GM21529 (cell line): Measurements from ENCODE around the gene AMPH.
"Not testable (repeated sequence)": the region's sequence is repeated elsewhere in the genome, so short reads cannot be mapped to it uniquely, and the experiment has no call there.

Source experiments
- ATAC-seq: cut with Tn5 transposase; IDR thresholded peaks from one replicate; pipeline ENCODE4 v1.9.1; 2021; ENCODE audit not compliant: unreplicated experiment

The AMPH gene

GRCh38 chr7:38398725-38399321 is 232.3 kb downstream of the AMPH start:
- ATAC-seq, result peak; percentile 53

DNA sequence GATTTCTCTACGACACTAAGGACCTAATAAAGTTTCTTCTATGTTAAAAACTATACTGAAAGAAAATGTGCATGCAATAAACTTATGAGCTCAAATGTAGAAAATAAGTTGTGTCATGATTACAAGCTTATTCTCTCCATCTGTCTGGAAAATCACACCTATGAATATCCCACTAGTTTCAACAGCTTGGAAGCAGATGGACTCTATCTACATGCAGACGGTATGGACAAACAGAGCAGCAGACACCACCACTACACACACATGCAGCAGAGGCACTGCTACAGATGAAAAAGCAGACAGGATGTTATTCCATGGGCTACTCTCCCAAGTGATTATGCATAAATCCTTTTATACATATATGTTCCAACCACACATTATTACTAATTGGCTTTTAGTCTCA is 234.3 kb downstream of the AMPH start:
- ATAC-seq, result no peak

- ATAC-seq, result not testable (repeated sequence)
Observed at GRCh38 chr7:38395921-38396552, 235.1 kb downstream of the AMPH start.

GRCh38 chr7:38394660-38395059 is 236.5 kb downstream of the AMPH start:
- no peak for ATAC-seq

- ATAC-seq, result peak; percentile 87
Observed at GRCh38 chr7:38393874-38394273, 237.3 kb downstream of the AMPH start.

DNA sequence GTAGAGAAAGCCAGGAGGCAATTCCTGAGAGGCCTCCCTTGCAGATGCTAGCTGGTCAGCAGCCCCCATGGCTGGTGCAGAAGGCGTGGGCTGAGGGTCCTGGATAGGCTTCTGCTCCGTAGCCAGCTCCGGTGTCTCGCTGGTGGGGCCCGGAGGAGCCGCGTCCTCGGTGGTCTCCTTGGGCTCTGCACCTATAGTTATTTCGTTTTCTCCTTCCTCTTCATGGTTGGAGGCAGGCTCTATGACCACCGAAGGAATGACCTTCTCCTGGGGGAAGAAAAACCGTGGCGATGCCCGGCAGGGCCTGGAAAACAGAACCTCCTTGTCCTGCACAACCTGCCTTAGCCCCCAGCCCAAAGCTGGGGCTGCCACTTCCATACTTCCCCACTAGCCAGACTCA is 239.4 kb downstream of the AMPH start:
- no peak for ATAC-seq

DNA sequence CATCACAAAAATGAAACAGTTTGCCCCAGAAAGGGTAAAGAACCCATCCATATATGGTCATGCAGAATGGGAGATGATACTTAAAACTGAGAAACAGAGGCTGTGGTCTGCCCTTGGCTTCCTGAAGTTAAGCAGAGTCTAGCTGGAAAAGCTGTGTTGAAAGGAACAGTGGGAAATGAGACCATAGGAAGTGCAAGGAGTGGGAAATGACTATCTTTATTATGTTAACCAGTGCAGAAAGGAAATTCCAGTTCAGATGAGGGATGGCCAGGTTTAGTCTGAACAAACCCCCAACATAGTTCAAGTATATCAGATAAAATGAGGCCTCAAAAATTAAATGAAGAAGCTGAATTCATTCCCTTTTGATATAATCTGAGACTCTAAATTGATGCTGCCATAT is 245.5 kb downstream of the AMPH start:
- ATAC-seq, result no peak

GRCh38 chr7:38383281-38383680 is 247.9 kb downstream of the AMPH start:
- no peak for ATAC-seq

DNA sequence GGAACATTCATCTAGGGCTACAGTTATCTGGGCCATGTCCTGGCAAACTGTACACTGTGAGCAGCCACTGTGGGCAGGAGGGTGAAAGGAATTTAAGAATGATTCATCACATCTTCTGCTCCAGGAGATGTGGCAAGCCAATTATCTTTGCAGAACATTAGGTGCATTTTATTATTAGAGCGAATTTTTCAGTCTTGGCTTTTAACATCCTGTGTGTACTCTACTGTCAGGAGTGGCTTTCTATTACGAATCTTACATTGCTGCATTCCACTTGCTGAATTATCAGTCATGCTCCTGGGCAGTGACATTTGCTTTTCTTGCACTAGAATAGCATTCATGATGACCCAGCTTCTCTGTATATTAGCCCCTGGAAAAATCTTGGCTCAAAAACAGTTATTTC is 248.5 kb downstream of the AMPH start:
- ATAC-seq, result no peak

- no peak for ATAC-seq
Observed at GRCh38 chr7:38375453-38375852, 255.7 kb downstream of the AMPH start.

DNA sequence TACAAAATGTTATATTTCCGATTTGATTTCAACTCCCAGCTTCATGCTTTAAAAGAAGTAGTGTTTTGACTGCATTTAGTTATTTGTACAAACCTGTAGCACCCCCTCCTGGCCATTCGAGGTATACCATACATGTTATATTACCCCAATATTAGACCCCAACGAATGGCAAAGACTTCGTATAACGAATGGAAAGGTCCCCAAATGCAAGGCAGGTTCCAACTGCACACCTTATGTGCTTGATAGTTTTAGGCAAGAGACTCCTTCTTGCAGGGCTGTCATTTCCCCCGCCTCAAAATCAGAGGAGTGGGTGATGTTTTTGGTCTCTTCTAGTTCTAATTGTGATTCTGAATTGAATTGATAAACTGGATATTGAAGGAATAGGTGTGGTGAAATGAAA is 256.7 kb downstream of the AMPH start:
- ATAC-seq, result peak; percentile 48

DNA sequence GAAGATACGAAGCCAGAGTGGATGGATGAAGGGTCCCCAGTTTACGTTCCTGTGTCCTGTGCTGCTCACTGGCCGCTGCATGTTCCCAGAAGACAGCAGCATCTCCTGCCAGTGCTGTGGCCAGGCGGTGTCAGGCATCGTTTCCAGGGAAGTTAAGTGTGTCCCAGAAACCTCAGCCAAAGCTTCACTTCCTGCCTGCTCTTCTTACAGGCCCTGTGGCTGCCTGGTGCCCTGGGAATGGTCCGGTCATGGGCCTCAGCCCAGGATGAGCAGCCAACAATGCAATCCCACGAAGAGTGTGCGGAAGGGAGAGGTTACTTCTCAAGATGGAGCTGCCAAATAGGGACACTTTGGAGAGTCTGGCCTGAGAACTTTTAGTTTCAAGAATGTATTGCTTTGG is 258.0 kb downstream of the AMPH start:
- ATAC-seq, result no peak

DNA sequence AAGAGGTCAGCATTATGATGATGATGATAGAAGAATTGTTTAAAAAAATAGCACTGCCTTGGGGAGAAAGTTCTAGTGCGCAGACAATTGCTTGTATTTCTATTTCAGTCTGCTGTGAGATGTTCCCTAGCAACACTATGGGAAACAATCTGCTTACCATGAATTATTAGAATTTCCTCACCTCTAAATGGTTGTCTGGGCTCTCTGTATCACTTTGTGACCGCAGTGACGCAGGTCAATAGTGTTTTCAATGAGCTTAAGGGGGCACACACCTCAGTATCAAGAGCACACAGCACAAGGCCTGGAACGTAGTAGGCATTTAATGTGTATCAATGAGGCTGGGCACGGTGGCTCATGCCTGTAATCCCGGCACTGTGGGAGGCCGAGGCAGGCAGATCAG is 258.9 kb downstream of the AMPH start:
- no peak for ATAC-seq

- ATAC-seq, result peak; percentile 75
Observed at GRCh38 chr7:38369816-38370493, 261.2 kb downstream of the AMPH start.

GRCh38 chr7:38368191-38368605 is 263.0 kb downstream of the AMPH start:
- peak; percentile 55 for ATAC-seq

- ATAC-seq, result peak; percentile 56
Observed at GRCh38 chr7:38367301-38367890, 263.8 kb downstream of the AMPH start.

GRCh38 chr7:38363379-38363778 is 267.8 kb downstream of the AMPH start:
- not testable (repeated sequence) for ATAC-seq

GRCh38 chr7:38362611-38363237 is 268.4 kb downstream of the AMPH start:
- peak; percentile 50 for ATAC-seq

DNA sequence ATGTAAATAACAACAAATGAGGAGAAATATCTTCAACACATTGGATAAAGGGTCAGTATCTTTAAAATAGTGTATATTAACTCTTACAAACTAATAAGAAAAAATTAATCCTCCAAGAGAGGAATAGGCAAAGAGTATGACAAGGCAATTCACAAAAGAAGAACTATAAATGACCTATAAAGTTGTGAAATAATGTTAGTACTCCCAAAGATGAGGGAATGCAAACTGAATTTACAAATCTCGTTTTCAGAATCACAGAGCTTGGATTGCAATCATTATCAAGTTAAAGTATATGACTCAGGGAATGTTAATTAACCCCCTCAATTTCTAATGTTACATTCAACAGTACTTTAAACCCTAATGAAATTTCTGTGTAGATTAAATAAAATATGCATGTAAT is 270.4 kb downstream of the AMPH start:
- no peak for ATAC-seq

DNA sequence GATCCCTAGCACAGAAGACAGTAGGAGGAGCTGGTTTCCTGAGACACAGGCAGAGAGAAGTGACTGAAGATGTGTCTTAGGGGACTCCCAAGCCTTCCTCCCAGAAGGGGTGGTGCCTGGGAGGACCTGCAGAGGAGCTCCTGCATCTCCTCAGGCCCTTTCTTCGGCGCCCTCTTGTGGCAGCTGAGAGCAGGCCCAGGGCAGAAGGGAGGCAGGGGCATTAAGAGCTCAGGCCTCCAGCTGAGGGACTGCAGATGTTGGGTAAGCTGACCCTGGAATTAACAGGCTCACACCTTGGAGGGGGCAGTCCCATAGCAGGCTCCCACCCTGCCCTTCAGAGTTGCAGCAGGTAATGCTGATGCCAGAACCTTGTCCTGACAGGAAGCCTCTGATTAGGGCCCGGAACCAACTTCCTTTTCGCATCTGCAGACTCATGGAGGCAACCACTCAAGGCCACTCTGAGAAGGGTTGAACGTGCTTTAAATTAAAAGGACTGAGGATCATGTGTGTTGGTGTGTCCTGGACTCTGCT is 272.0 kb downstream of the AMPH start:
- peak; percentile 69 for ATAC-seq

- peak; percentile 20 for ATAC-seq
Observed at GRCh38 chr7:38358273-38358831, 272.8 kb downstream of the AMPH start.
